ENCODE results near the gene TSPY8. TPM values are rescaled to one million over a fixed set of nuclear protein-coding genes. Genes with fewer than 3 reads are reported as not detected.
"Not testable (repeated sequence)": the region's sequence is repeated elsewhere in the genome, so short reads cannot be mapped to it uniquely, and the experiment has no call there.

TSPY8 gene
- not detected for total RNA-seq
- not detected for polyA plus RNA-seq
- long read RNA-seq, donor 1 = 0 reads
- long read RNA-seq, donor 2 = 0 reads
- long read RNA-seq, donor 3 = 0 reads
- long read RNA-seq, donor 4 = 0 reads
- long read RNA-seq, donor 5 = 0 reads
- long read RNA-seq, donor 6 = 0 reads
- long read RNA-seq, donor 7 = 0 reads
- long read RNA-seq, donor 8 = 0 reads
- long read RNA-seq, donor 9 = 0 reads
- long read RNA-seq, donor 10 = 0 reads

GRCh38 chrY:9357497-9357896 is at the start of gene TSPY8:
TSS of gene TSPY8 (plus strand) at chrY:9357797. CDS start at chrY:9357843, 46 bp downstream.
- not testable (repeated sequence) for H3K4me1 ChIP-seq, H3K36me3 ChIP-seq, H3K27ac ChIP-seq

DNA sequence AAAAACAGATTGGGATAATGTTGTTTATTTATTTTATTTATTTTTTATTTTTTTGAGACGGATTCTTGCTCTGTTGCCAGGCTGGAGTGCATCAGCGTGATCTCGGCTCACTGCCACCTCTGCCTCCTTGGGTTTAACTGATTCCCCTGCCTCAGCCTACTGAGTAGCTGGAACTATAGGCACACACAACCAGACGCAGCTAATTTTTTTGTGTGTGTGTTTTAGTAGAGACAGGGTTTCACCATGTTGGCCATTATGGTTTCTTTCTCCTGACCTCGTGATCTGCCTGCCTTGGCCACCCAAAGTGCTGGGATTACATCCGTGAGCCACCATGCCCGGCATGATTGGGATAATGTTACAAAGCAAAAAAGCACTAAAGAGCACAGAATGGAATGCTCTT is 36.6 kb upstream of the TSPY8 start:
- no peak overlapping the region for H3K27ac ChIP-seq
- H3K9me3 ChIP-seq = no peaks in the 10 kb centered on the region
- H3K27me3 ChIP-seq = no peaks in the 10 kb centered on the region
- intact Hi-C loops (cut with DNase I; ENCODE audit: low total_unique reads) = no loop called here
- no peak for TF ChIP-seq POLR2AphosphoS5 (IDR thresholded peaks at IDR 0.05)
- no peak for TF ChIP-seq CTCF (IDR thresholded peaks at IDR 0.05)
- H3K4me3 ChIP-seq = no peak overlapping the region
- WGBS, 5 donors = 67 to 74% (median 70%) methylated on average over 7 of the region's 7 CpGs; no CpG with 5 or more reads in 2 of the 5 donors
- no peaks in the 10 kb centered on the region for H3K4me1 ChIP-seq
- no peak for DNase-seq
- no peaks in the 10 kb centered on the region for H3K36me3 ChIP-seq

More at GRCh38 chrY:9357497-9357896, at the start of gene TSPY8:
- H3K4me3 ChIP-seq; H3K9me3 ChIP-seq; DNase-seq; H3K27me3 ChIP-seq; intact Hi-C loops (cut with DNase I; ENCODE audit: low total_unique reads): not testable (repeated sequence)
- 88% methylated on average over 10 of the region's 25 CpGs; no CpG with 5 or more reads in 4 of the 5 donors for WGBS, 5 donors

DNA sequence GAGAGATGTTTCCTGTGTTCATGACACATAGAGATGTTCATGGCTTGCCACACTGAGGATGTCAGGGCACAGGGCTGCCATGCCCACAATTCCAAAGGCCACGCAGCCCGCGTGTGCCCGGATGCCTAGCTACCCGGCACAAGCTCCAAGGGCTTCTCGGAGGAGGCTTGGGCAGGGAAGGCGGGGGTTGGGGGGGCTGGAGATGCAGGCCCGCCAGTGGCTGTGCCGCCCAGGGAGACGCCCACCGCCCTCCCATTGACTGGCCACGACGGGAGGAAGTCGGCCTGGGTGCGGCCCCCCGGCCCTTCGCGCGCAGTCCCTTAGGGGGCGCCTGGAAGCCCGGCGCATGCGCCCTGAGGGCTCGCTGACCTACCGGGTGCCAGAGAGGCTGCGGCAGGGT is 20.4 kb upstream of the TSPY8 start, which contains the start of gene TSPY4:
TSS of gene TSPY4 (plus strand) at position 301 of the 400 bp plus-strand sequence. CDS start at position 347, 46 bp downstream.
- H3K4me3 ChIP-seq; intact Hi-C loops (cut with DNase I; ENCODE audit: low total_unique reads); DNase-seq; H3K27me3 ChIP-seq; H3K27ac ChIP-seq; H3K4me1 ChIP-seq; H3K36me3 ChIP-seq; H3K9me3 ChIP-seq: not testable (repeated sequence)
- 91 to 95% methylated on average over 11 to 15 of the region's 26 CpGs; no CpG with 5 or more reads in 3 of the 5 donors for WGBS, 5 donors

DNA sequence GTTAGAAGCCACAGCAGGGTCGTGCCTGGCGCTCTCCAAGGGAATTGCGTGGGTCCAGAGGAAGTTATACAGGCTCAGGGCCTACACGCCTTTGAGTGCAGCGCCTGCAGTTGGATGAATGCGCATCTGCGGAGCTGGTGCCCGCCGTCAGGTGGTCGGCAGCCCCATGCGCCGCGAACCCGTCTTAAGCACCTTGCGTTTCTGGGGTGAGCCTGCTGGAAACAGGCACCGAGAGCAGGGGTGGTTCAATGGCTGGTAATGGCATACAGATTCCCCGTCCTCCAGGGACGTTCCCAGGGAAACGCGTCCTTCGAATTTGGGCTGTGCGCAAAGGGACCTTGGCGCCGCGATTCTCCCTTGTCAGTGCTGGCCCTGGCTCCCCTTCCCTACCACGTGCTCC is 38.9 kb downstream of the TSPY8 start:
- H3K36me3 ChIP-seq; H3K9me3 ChIP-seq; intact Hi-C loops (cut with DNase I; ENCODE audit: low total_unique reads); H3K27ac ChIP-seq; H3K27me3 ChIP-seq; H3K4me1 ChIP-seq; DNase-seq; H3K4me3 ChIP-seq: not testable (repeated sequence)
- 94 to 97% (median 96%) methylated on average over 12 to 14 of the region's 26 CpGs; no CpG with 5 or more reads in 2 of the 5 donors for WGBS, 5 donors

DNA sequence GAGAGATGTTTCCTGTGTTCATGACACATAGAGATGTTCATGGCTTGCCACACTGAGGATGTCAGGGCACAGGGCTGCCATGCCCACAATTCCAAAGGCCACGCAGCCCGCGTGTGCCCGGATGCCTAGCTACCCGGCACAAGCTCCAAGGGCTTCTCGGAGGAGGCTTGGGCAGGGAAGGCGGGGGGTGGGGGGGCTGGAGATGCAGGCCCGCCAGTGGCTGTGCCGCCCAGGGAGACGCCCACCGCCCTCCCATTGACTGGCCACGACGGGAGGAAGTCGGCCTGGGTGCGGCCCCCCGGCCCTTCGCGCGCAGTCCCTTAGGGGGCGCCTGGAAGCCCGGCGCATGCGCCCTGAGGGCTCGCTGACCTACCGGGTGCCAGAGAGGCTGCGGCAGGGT is 40.5 kb downstream of the TSPY8 start, which contains the start of gene TSPY3:
TSS of gene TSPY3 (plus strand) at position 301 of the 400 bp plus-strand sequence. CDS start at position 347, 46 bp downstream.
- no CpG with 5 or more reads among the region's 26 CpGs for WGBS, 5 donors
- H3K4me1 ChIP-seq; H3K36me3 ChIP-seq; H3K9me3 ChIP-seq; intact Hi-C loops (cut with DNase I; ENCODE audit: low total_unique reads); H3K27me3 ChIP-seq; DNase-seq; H3K4me3 ChIP-seq; H3K27ac ChIP-seq: not testable (repeated sequence)

Small RNA genes lying within 50 kb of the gene (small RNA-seq; reads per million reads assigned to genes)
- 0 reads per million in 4 donors for gene AC006158.1

Other genes with a start within 250 kb of the TSPY8 start
- not detected for gene TSPY4, start 20.3 kb upstream of the TSPY8 start, total RNA-seq
- gene TSPY4, start 20.3 kb upstream of the TSPY8 start, polyA plus RNA-seq = not detected
- gene TSPY3, start 40.6 kb downstream of the TSPY8 start, total RNA-seq = not detected
- gene TSPY3, start 40.6 kb downstream of the TSPY8 start, polyA plus RNA-seq = not detected
- not detected for gene TSPY1, start 109.2 kb downstream of the TSPY8 start, total RNA-seq
- gene TSPY1, start 109.2 kb downstream of the TSPY8 start, polyA plus RNA-seq = not detected
- not detected for gene TSPY9, start 129.5 kb downstream of the TSPY8 start, total RNA-seq
- gene TSPY9, start 129.5 kb downstream of the TSPY8 start, polyA plus RNA-seq = not detected
- gene TSPY10, start 170.1 kb downstream of the TSPY8 start, total RNA-seq = not detected
- gene TSPY10, start 170.1 kb downstream of the TSPY8 start, polyA plus RNA-seq = not detected